PC-9 (cell line): ENCODE data around the gene C3.

Experiments
- CTCF ChIP-seq: fragments of 200-600 bp; sonication (generic); conservative IDR thresholded peaks from 2 replicates; pipeline ENCODE4 v1.6.1; 2017; ENCODE audit warnings: mixed run types, antibody characterized with exemption, mild to moderate bottlenecking, moderate library complexity
- EZH2 ChIP-seq: fragments of 200-600 bp; sonication (generic); IDR thresholded peaks from 2 replicates; pipeline ENCODE4 v1.8.0; 2017; ENCODE audit warnings: antibody characterized with exemption, low read depth

- TF ChIP-seq CTCF (no peak), EZH2 (no peak)
Observed at GRCh38 chr19:6697291-6697690, 23.2 kb downstream of the C3 start.
